ENCODE data around the gene HOXB4.

DNA sequence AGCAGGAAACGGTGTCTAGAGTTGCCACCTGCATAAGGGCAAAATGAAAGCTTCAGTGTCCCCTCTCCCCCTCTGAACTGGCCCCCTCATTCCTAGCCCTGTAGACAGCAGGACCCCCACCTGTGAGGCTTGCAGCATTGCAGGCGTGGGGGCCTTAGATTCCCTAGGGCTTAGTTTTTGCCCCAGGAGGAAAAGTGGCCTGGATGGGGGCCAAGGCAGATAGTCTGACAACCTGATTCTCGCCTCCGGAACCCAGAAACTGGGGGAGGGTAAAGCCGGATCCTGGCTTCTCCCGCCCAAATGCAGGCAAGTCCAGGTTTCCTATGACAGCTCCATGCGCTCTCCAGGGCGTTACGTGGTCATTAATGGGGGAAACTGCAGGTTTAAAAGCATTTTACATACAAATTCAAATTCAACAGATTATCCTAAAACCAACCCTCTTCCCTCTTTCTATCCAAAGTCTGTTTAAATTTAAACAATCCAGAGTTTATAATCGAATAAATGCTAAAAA, 27.3 kb upstream of the HOXB4 start:
- no peak for TF ChIP-seq POLR2A (IDR thresholded peaks at IDR 0.05; ENCODE audit: extremely low read depth, insufficient read length)
- TF ChIP-seq, protein P1, sequence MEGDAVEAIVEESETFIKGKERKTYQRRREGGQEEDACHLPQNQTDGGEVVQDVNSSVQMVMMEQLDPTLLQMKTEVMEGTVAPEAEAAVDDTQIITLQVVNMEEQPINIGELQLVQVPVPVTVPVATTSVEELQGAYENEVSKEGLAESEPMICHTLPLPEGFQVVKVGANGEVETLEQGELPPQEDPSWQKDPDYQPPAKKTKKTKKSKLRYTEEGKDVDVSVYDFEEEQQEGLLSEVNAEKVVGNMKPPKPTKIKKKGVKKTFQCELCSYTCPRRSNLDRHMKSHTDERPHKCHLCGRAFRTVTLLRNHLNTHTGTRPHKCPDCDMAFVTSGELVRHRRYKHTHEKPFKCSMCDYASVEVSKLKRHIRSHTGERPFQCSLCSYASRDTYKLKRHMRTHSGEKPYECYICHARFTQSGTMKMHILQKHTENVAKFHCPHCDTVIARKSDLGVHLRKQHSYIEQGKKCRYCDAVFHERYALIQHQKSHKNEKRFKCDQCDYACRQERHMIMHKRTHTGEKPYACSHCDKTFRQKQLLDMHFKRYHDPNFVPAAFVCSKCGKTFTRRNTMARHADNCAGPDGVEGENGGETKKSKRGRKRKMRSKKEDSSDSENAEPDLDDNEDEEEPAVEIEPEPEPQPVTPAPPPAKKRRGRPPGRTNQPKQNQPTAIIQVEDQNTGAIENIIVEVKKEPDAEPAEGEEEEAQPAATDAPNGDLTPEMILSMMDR (IDR thresholded peaks at IDR 0.05; ENCODE audit: low read depth, low read length), result no peak
- TF ChIP-seq, protein P2, sequence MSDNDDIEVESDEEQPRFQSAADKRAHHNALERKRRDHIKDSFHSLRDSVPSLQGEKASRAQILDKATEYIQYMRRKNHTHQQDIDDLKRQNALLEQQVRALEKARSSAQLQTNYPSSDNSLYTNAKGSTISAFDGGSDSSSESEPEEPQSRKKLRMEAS (IDR thresholded peaks at IDR 0.05; ENCODE audit: low read depth, low read length), result no peak
